ENCODE data around the gene CCDC73.

The CCDC73 gene

GRCh38 chr11:32583459-32584271 is 210.8 kb downstream of the CCDC73 start, which contains the start of gene EIF3M:
TSS of gene EIF3M (plus strand) at chr11:32583831. CDS start at chr11:32583888, 57 bp downstream.
- peak; percentile 97 for DNase-seq

DNA sequence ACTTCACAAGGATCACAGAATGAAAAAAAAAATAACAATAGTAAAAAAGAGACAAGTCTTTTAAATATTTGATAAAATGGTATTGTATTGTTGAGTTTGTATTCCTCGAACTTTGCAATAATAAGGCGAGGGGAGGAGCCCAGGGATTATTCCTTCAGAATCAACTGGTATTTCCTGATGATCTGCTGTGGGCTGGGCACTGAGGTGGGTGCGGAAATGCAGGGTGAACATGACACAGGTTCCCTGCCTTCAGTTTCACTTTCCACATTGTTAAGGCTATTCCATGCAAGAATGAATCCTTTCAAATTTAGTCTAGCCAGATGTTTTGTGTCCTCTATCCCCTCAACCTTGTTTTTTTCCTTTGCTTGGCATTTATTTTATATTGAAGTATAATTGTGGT is 212.9 kb downstream of the CCDC73 start:
- no peak for DNase-seq

- DNase-seq, result no peak
These were observed 213.5 kb downstream of the CCDC73 start for GRCh38 chr11:32580967-32581366.

DNA sequence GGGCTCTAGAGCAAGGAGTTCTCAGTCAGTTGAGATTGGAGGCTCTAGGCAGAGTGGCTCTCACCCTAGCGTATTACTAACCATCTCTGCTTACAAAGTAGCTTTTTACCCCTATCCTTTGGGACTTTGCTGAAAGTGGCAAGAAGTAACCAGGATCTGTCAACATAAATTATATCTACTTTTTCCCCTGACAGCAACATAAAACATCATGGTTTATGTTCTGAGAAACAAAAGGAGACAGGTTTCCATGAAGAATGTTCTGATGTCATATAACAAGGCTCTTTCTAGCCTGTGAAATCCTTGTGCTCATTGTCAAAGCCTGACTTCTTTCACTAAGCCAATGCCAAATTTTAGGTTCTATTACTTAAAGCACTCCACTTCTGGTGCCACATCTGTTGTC is 218.0 kb downstream of the CCDC73 start:
- no peak for DNase-seq

GRCh38 chr11:32575070-32575469 is 219.4 kb downstream of the CCDC73 start:
- no peak for DNase-seq

- DNase-seq, result no peak
These were observed 220.0 kb downstream of the CCDC73 start for GRCh38 chr11:32574421-32574820.

DNA sequence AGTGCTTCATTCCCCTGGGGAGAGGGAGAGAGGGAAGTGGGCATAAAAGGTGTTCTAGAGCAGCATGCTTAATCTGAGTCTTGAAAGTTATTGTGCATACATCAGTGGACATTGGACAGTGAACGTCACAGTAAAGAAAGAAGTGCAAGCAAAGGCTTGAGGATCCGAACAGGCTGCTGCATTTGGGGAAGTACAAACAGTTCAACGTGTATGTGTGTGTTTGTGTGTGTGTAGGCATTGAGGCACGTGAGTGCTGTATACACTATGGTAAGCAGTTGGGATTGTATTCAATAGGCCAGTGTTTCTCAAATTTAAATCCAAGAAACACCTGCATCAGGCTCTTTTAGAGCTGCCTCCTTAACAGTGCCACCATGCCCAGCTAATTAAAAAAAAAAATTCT is 221.2 kb downstream of the CCDC73 start:
- no peak for DNase-seq

GRCh38 chr11:32571039-32571438 is 223.4 kb downstream of the CCDC73 start:
- no peak for DNase-seq

DNA sequence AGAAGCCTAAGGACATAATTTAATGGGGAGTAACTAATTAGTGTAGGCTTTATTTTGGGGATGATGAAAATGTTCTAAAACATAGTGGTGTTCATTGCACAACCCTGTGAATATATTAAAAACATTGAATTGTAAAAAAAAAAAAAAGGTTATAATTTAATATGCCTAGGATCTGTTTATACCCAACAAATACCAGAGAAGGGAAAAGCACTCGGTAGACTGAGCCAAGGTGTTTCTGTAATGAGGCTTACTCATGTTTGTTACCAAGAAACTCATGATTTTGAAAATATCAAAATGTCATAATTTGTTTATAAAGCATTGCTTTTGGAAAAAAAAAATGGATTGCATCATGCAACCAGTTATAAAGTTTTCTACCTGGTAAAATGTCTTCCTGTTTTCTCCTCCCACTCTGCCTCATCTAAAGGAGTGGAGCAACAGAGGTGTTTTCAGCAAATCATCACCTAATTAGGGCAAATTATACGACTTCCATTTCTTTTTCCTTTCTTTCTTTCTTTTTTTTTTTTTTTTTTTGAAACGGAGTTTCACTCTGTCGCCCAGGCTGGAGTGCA is 225.1 kb downstream of the CCDC73 start:
- DNase-seq, result no peak

- DNase-seq, result no peak
These were observed 227.3 kb downstream of the CCDC73 start for GRCh38 chr11:32567154-32567553.

- DNase-seq, result no peak
These were observed 227.9 kb downstream of the CCDC73 start for GRCh38 chr11:32566517-32566916.

DNA sequence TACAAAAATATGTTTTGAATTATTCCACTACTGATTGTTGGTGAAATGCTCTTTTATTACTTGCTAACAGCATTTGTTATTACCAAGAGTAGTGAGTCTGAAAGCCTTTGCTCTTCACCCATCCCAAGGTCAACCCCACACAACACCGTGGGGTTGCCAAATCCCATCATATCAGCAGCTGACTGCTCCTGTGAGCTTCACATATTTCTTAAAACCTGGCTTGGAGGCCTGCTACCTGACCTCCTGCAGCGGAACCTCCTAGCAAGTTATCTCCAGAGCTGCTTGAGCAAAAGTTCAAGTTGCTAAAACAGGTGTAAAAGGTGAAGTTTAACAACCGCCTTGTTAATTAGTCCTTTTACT is 230.9 kb downstream of the CCDC73 start:
- DNase-seq, result no peak

- no peak for DNase-seq
These were observed 231.4 kb downstream of the CCDC73 start for GRCh38 chr11:32562839-32563599.

DNA sequence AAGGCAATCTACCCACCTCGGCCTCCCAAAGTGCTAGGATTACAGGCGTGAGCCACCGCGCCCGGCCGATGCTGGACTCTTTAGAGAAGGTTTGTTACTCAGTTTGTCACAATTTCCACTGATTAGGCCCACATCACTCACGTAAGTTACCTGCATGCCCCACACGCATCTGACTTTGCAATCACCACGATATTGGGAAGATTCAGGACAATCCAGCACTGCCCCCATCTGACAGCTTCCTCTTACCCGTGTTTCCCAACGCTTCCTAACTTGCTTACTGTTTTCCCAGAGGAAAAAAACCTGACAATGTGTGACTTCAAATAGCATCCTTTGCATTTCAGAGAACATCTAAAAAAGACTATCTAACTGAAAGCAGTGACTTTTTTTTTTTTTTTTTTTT is 232.6 kb downstream of the CCDC73 start:
- DNase-seq, result no peak

- no peak for DNase-seq
These were observed 238.6 kb downstream of the CCDC73 start for GRCh38 chr11:32555895-32556294.

DNA sequence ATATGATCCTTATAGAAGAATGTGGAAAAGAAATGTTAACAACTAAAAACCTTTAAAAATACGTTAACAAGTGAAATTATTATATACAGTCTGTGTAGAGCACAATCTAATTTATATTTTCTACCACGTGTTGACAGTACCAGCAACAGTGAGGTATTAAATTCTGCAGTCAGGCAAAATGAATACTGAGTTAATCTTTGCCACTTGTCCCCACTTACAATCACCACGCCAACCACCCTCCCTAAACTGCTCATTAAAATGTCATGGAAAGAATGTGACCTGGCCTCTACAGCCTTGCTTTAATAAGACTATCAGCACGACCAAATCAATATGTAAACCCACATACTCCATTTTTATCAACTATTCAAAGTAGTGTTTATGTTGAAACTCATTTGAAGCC is 239.4 kb downstream of the CCDC73 start:
- DNase-seq, result no peak
